Activated T-cell treated with anti-CD3 and anti-CD28 coated beads for 4 hours (primary cell): ENCODE measurements around the gene TREM2.
"Not testable (repeated sequence)": the region's sequence is repeated elsewhere in the genome, so short reads cannot be mapped to it uniquely, and the experiment has no call there.

Experiments used
- DNase-seq: peaks from one replicate; pipeline ENCODE4 v3.0.0-alpha.2; 2020

TREM2 gene

DNA sequence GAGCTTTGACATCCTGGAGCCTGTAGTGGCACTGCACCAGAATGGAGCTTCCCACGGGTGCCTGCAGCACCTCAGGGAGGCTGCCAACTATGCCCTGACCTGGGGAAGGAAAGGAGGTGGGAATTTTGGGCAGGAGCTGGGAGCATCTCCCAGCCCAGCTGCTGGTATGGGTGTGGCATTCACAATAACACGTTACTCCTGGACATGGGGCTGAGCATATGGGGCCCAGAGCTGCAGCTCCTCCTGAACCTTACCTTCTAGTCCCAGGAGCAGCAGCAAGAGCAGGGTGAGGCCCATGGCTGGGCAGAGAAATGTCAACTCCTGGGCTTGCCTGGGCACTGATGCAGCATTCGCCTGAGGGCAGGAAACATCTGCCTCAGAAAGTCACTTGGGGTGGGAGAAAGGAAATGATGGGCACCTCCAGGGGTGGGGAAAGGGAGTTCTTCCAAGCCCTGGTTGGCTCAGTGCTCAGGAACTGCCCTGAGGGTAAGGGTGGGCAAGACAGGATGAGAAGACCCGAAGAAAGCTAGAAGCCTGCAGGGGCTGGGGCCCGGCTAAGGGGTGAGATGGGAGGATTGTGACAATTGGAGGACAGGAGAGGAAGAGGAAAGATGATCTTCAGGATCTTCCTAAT lies 8.8 kb downstream of the TREM2 start, which contains the start of gene TREML1:
TREML1 (minus strand) TSS at position 356 of the 634 bp plus-strand sequence; CDS start at position 297, 59 bp downstream.
- DNase-seq, result no peak

DNA sequence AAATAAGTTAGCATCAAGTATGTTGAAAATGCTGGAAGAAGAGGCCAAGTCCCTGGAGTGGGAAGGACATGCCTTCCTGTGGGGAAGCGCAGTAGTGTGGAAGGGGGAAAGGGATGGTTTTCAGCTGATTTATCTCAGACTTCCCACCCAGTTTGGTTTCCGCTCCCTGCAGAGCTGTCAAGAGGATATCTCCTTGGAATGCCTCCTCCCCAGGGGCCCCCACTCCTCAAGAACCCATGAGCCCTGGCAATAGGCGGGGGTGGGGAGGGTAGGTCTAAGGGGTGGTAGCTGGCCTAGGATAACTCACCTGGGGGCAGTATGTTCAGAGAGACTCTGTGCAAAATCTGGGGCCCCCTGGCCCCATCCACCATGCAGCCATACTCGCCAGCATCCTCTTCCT lies 9.5 kb downstream of the TREM2 start:
- no peak for DNase-seq

DNA sequence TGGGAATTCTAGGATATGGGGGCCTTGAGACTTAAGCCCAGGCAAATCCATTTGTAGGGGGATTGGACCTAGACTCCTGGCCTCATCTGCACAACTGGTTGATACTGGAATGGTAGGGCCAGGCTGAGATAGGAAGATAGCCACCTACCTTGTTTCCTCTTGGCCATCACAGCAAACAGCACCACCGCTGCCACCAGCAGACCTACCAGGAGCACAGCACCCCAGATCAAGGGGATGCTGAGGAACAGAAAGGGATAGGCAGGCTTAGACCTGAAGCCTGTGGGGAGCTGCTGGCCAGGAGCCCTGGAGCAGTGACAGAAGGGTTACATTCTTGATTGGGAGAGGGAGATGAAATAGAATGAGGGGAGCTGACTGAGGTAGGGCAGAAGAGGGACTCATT lies 12.2 kb downstream of the TREM2 start:
- DNase-seq, result no peak

DNA sequence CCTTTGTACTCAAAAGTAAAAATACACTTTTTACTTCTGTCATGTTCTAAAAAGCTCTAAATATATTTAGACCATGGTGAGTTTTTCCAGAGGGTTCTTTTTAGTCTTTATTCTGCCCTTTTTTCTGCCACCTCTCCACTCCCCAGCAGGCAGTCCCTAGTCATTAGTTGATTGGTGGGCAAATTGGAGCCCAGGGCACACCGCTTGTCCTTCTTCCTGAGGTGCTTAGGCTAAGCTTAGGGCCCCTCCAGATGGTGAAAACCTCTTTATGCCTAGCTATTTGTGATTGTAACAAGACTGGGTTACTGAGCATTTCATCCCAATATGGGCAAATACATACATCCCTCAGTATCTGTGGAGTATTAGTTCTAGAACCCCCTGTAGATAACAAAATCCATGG lies 15.0 kb downstream of the TREM2 start:
- no peak for DNase-seq

DNA sequence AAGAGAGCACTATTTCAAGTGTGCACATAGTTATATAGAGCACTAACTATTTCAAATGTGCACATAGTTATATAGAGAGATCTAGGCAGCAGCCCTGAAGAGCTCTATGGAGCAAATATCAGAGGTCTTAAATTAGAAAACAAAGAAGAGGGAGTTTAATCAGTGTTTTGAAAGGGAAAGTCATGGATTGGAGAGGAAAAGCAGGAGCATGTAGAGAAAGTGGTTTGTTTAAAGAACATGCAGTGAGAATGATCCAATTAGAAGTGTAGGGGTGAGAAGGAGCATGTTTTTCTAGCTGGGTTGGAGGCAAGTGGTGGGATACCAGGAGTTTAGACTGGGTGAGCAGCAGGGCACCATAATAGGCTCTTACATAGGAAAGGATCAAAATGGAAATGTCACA lies 26.0 kb downstream of the TREM2 start:
- DNase-seq, result no peak

DNA sequence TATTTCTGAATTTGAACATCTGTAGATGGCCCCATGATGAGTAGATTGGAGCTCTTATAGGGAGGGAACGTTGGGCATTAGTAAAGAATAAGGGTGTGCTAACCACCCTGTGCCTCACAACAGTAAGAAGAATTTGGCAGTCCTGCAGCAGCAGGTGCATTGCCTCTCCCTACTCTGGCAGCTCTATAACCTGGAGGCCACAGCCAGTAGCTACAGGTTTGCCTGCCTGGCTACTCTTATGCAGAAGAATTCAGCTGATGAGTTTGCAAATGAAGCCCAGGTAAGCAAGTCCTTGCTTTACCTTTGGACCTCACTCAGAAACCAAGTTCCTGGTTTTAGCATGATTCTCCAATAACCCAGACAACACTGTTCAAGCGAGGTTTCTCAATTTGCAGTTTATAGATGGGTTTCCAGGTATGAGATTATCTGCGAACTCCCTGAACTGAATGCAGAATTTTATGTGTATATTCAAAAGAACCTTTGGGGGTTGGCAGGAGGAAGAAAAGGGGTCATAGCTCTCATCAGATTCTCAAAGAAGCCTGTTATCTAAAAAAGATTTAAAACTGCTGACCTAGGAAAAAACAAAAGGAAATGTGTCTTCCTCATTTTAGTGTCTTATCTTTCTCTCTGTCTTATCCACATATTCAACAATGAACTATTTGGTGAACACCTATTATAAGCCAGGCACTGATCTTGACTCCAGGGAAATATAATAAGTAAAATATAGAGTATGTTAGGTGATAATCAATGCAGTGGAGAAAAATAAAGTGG lies 27.7 kb downstream of the TREM2 start:
- no peak for DNase-seq

DNA sequence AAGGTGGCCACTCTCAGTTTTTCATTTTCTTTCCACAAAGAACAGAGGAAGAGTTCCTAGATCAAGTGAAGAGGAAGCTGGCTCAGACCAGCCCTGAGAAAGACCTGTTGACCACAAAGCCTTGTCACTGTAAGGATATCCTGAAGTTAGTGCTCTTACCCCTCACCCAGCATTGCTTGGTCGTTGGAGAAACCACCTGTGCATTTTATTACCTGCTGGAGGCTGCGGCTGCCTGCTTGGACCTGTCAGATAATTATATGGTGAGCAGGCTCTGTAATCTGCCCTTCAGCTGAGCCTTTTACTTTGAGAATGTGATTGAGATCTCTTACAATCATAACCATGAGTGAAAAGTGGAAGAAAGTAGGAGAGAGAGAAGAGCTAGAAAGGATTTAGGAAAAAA lies 30.7 kb downstream of the TREM2 start:
- no peak for DNase-seq

DNA sequence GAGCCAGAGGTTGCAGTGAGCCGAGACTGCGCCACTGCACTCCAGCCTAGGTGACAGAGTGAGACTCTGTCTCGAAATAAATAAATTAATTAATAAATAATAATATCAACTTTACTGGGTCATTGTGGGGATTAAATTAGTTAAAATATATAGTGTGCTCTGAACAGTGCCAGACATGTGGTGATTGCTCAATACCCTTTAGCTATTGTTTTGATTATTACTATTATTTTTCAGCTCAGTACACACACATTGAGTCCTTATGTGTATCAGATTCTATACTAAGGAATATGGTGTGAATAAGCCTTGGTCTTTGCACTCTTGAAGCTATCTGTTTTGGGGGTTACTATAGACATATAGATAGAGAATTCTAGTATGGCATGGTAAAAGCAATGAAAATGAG lies 37.6 kb downstream of the TREM2 start:
- DNase-seq, result no peak

DNA sequence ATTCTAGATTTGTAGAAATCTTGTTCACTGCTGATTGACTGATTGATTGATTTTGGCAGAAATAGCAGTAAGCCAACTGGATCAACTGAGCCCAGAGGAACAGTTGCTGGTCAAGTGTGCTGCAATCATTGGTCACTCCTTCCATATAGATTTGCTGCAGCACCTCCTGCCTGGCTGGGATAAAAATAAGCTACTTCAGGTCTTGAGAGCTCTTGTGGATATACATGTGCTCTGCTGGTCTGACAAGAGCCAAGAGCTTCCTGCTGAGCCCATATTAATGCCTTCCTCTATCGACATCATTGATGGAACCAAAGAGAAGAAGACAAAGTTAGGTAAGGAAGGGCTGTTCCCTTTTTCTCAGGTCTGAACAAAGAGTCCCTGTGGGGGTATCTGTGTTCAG lies 40.0 kb downstream of the TREM2 start:
- no peak for DNase-seq

DNA sequence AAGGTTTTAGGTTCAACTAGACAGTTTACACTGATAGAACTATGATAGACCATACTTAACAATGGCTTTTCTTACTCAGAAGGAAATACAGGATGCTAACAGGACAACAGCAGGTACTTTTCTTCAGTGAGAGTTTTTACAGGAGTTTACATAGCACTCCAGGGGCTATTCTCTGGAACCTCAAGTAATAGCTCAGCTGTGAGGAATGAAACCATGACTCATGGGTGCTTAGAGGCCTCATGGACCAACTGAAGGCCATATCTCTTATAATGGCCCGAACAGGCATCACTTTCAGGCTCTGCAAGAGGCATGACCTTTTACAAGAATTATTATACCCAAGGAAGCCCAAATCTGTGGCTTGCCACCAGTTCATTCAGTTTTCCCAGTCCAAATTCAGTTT lies 40.5 kb downstream of the TREM2 start:
- no peak for DNase-seq

DNA sequence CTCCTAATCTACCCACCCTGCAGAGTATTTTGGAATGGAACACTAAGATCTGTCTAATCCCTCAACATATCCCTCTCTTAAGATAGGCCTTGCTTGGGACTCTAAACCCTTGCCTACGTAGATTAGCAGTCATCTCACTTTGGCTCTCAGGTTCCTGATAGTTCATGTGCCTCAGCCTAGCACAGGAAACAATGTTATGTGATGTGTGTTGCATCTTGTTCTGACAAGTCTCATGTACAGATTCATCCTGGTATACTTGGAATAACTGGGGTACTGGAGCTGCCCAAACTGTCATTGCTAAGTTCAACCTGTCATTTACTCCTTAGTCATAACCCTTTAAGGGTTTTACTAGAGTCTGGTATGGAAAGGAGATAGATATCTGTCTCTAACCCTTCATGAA lies 42.9 kb downstream of the TREM2 start:
- DNase-seq, result no peak

DNA sequence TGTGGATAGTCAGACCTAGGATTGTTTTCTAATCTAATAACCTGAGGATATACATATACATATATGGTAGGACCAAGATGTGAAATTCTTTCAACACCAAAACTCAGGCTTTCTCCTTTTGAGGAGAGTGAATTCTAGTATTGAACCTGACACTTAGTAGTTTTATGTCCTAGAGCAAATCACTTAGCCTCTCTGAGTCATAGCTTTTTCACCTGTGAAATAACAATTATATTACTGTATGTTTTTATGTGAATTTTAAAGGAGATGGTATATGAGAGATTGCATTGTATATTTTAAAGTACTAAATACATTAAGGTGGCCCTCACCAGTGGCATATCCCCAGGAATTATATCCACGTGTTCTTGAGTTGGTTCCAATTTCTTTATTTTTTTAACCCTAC lies 43.4 kb downstream of the TREM2 start:
- DNase-seq, result no peak

DNA sequence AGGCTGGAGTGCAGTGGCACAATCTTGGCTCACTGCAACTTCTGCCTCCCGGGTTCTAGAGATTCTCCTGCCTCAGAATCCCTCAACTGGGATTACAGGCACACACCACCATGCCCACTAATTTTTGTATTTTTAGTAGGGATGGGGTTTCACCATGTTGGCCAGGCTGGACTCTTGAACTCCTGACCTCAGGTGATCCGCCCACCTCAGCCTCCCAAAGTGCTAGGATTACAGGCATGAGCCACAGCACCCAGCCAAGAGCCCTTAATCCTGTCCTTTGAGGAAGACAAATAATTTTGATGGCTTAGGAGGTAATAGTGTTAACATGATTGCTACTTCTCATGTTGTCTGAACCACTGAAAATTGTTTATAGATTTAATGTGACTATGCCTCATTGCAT lies 47.9 kb downstream of the TREM2 start:
- not testable (repeated sequence) for DNase-seq

DNA sequence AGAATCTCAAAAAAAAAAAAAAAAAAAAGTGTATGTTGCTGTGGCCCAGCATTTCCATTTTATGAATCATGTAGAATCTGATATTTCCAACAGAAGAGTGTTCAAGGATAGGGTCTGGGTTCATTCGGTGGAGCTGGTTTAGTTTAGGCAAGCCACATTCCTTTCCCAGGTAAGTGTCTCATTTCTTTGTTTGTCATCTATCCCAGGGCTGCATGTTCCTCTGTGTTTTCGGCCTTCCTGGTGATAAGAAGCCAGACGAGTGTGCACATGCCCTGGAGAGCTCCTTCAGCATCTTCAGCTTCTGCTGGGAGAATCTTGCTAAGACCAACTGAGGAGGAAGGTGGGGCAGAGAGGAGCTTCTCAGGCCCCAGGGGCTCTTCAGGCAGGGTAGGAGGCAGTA lies 51.9 kb downstream of the TREM2 start:
- DNase-seq, result no peak
